Hepatocyte (in vitro differentiated cells): ENCODE data around the gene KNL1.

Experiments used
- CTCF ChIP-seq: fragments of 200-600 bp; sonication (generic); IDR thresholded peaks from 2 replicates; pipeline ENCODE4 v1.5.1; 2016; ENCODE audit warnings: antibody characterized with exemption, mild to moderate bottlenecking; ENCODE audit not compliant: poor library complexity
- EZH2 ChIP-seq: fragments of 200-600 bp; sonication (generic); IDR thresholded peaks from 2 replicates; pipeline ENCODE4 v1.6.1; 2016; ENCODE audit warnings: antibody characterized with exemption, mild to moderate bottlenecking, borderline replicate concordance

GRCh38 chr15:40569129-40569953 lies 24.7 kb upstream of the KNL1 start, which contains the start of gene RPUSD2:
- TF ChIP-seq CTCF (no peak), EZH2 (no peak)
